Ovary (tissue), 3 donors: Measurements from ENCODE around the gene CCDC50.

ENCODE experiments used
- CTCF ChIP-seq, 3 donors: fragments of 450-650 bp in 2 of 3; fragments of 200-600 bp in 1 of 3; IDR thresholded peaks; one replicate each; pipeline versions ENCODE4 v1.5.1 to v1.8.0; 2016 to 2022; ENCODE audit warnings: antibody characterized with exemption in 3 of 3, mild to moderate bottlenecking in 1 of 3
- EP300 ChIP-seq: sonication (generic); formaldehyde crosslinking; IDR thresholded peaks from one replicate; pipeline ENCODE4 v1.6.1; 2017; ENCODE audit warnings: antibody characterized with exemption
- POLR2A ChIP-seq: fragments of 450-650 bp; IDR thresholded peaks from one replicate; pipeline ENCODE4 v1.6.1; 2017; ENCODE audit warnings: antibody characterized with exemption, mild to moderate bottlenecking, moderate library complexity
- donor health status: DM: no; HTN: no; CAD: no.

- TF ChIP-seq CTCF (IDR thresholded peaks at IDR 0.05) (no peak), EP300 (no peak), POLR2A (no peak)
Measured at GRCh38 chr3:191381303-191381702, 52.1 kb downstream of the CCDC50 start.
